ENCODE measurements around the gene CDH13. TPM values are rescaled to one million over a fixed set of nuclear protein-coding genes. Genes with fewer than 3 reads are reported as not detected.

Gene CDH13
- total RNA-seq, 2 experiments from 2014 or later: not detected

GRCh38 chr16:83021746-83022145 is 395.0 kb downstream of the CDH13 start:
- no peaks in the 10 kb centered on the region for H3K4me1 Mint-ChIP-seq
- no peaks in the 10 kb centered on the region for H3K27me3 Mint-ChIP-seq
- POLR2A ChIA-PET: no interaction called here
- no peaks in the 10 kb centered on the region for H3K36me3 Mint-ChIP-seq (ENCODE audit: low read depth)
- intact Hi-C loops (cut with DNase I, micrococcal nuclease): no loop called here
- ATAC-seq (no peak), DNase-seq (no peak)
- H3K27ac Mint-ChIP-seq: no peak overlapping the region
- H3K4me3 Mint-ChIP-seq: no peak overlapping the region
- no peaks in the 10 kb centered on the region for H3K9me3 Mint-ChIP-seq (ENCODE audit: low read depth)
- CTCF ChIA-PET: no interaction called here

GRCh38 chr16:83023011-83023410 is 396.2 kb downstream of the CDH13 start:
- POLR2A ChIA-PET: no interaction called here
- no peak for DNase-seq
- H3K9me3 Mint-ChIP-seq (ENCODE audit: low read depth): no peaks in the 10 kb centered on the region
- no peaks in the 10 kb centered on the region for H3K27me3 Mint-ChIP-seq
- no peak overlapping the region for H3K4me3 Mint-ChIP-seq
- ATAC-seq: no peak
- H3K27ac Mint-ChIP-seq: no peak overlapping the region
- CTCF ChIA-PET: no interaction called here
- no peaks in the 10 kb centered on the region for H3K4me1 Mint-ChIP-seq
- intact Hi-C loops (cut with DNase I, micrococcal nuclease): no loop called here
- H3K36me3 Mint-ChIP-seq (ENCODE audit: low read depth): no peaks in the 10 kb centered on the region

GRCh38 chr16:83023640-83024039 is 396.9 kb downstream of the CDH13 start:
- intact Hi-C loops (cut with DNase I, micrococcal nuclease): no loop called here
- Mint-ChIP-seq H3K36me3 (ENCODE audit: low read depth) (no peaks in the 10 kb centered on the region), H3K27ac (no peak overlapping the region), H3K27me3 (no peaks in the 10 kb centered on the region), H3K4me1 (no peaks in the 10 kb centered on the region), H3K9me3 (ENCODE audit: low read depth) (no peaks in the 10 kb centered on the region), H3K4me3 (no peak overlapping the region)
- POLR2A ChIA-PET: no interaction called here
- no peak for ATAC-seq
- CTCF ChIA-PET: no interaction called here
- DNase-seq: no peak

GRCh38 chr16:83027973-83028372 is 401.2 kb downstream of the CDH13 start:
- intact Hi-C loops (cut with DNase I, micrococcal nuclease): no loop called here
- ChIA-PET CTCF (no interaction called here), POLR2A (no interaction called here)
- H3K9me3 Mint-ChIP-seq (ENCODE audit: low read depth): peaks cover 3% of the 10 kb centered on the region
- H3K36me3 Mint-ChIP-seq (ENCODE audit: low read depth): no peaks in the 10 kb centered on the region
- ATAC-seq (no peak), DNase-seq (no peak)
- no peak overlapping the region for H3K4me3 Mint-ChIP-seq
- H3K4me1 Mint-ChIP-seq: no peaks in the 10 kb centered on the region
- no peaks in the 10 kb centered on the region for H3K27me3 Mint-ChIP-seq
- H3K27ac Mint-ChIP-seq: no peak overlapping the region

GRCh38 chr16:83029467-83029866 is 402.7 kb downstream of the CDH13 start:
- DNase-seq: no peak
- Mint-ChIP-seq H3K27ac (no peak overlapping the region), H3K27me3 (no peaks in the 10 kb centered on the region), H3K4me3 (no peak overlapping the region), H3K9me3 (ENCODE audit: low read depth) (peaks cover 3% of the 10 kb centered on the region), H3K36me3 (ENCODE audit: low read depth) (no peaks in the 10 kb centered on the region), H3K4me1 (no peaks in the 10 kb centered on the region)
- no peak for ATAC-seq
- ChIA-PET POLR2A (no interaction called here), CTCF (no interaction called here)
- intact Hi-C loops (cut with DNase I, micrococcal nuclease): no loop called here

- CTCF ChIA-PET: no interaction called here
- H3K27ac Mint-ChIP-seq: no peak overlapping the region
- H3K4me1 Mint-ChIP-seq: no peaks in the 10 kb centered on the region
- peaks cover 7% of the 10 kb centered on the region for H3K9me3 Mint-ChIP-seq (ENCODE audit: low read depth)
- POLR2A ChIA-PET: no interaction called here
- no peak overlapping the region for H3K4me3 Mint-ChIP-seq
- peaks cover 2% of the 10 kb centered on the region for H3K27me3 Mint-ChIP-seq
- no peak for ATAC-seq
- intact Hi-C loops (cut with DNase I, micrococcal nuclease): no loop called here
- H3K36me3 Mint-ChIP-seq (ENCODE audit: low read depth): no peaks in the 10 kb centered on the region
- no peak for DNase-seq
These were observed 404.8 kb downstream of the CDH13 start for GRCh38 chr16:83031524-83031923.

- H3K27ac Mint-ChIP-seq: no peak overlapping the region
These were observed 410.3 kb downstream of the CDH13 start for GRCh38 chr16:83037102-83037501.

GRCh38 chr16:83037884-83038283 is 411.1 kb downstream of the CDH13 start:
- no peak for ATAC-seq
- no peak for DNase-seq
- H3K4me1 Mint-ChIP-seq: peaks cover 3% of the 10 kb centered on the region
- H3K27ac Mint-ChIP-seq: no peak overlapping the region
- intact Hi-C loops (cut with DNase I, micrococcal nuclease): no loop called here
- no peaks in the 10 kb centered on the region for H3K36me3 Mint-ChIP-seq (ENCODE audit: low read depth)
- H3K9me3 Mint-ChIP-seq (ENCODE audit: low read depth): peaks cover 4% of the 10 kb centered on the region
- CTCF ChIA-PET: no interaction called here
- POLR2A ChIA-PET: no interaction called here
- peaks cover 5% of the 10 kb centered on the region for H3K27me3 Mint-ChIP-seq
- no peak overlapping the region for H3K4me3 Mint-ChIP-seq

More at GRCh38 chr16:83037102-83037501, 410.3 kb downstream of the CDH13 start:
- no peak for ATAC-seq
- peaks cover 5% of the 10 kb centered on the region for H3K27me3 Mint-ChIP-seq
- peaks cover 3% of the 10 kb centered on the region for H3K4me1 Mint-ChIP-seq
- intact Hi-C loops (cut with DNase I, micrococcal nuclease): no loop called here
- H3K9me3 Mint-ChIP-seq (ENCODE audit: low read depth): peaks cover 4% of the 10 kb centered on the region
- no peak for DNase-seq
- H3K4me3 Mint-ChIP-seq: no peak overlapping the region
- CTCF ChIA-PET: no interaction called here
- POLR2A ChIA-PET: no interaction called here
- H3K36me3 Mint-ChIP-seq (ENCODE audit: low read depth): no peaks in the 10 kb centered on the region

GRCh38 chr16:83040174-83040573 is 413.4 kb downstream of the CDH13 start:
- Mint-ChIP-seq H3K36me3 (ENCODE audit: low read depth) (no peaks in the 10 kb centered on the region), H3K4me1 (peaks cover 3% of the 10 kb centered on the region), H3K27me3 (peaks cover 5% of the 10 kb centered on the region), H3K9me3 (ENCODE audit: low read depth) (peaks cover 2% of the 10 kb centered on the region), H3K4me3 (no peak overlapping the region), H3K27ac (no peak overlapping the region)
- ATAC-seq: peak; percentile 16
- CTCF ChIA-PET: interaction anchor here (0.6 kb wide), 1 partner anchor 75 kb away, joined by 3 read pairs; no protein-coding TSS in a partner anchor
- POLR2A ChIA-PET: no interaction called here
- intact Hi-C loops (cut with DNase I, micrococcal nuclease): no loop called here
- peak; percentile 5 for DNase-seq

- Mint-ChIP-seq H3K27me3 (peaks cover 4% of the 10 kb centered on the region), H3K4me1 (peaks cover 3% of the 10 kb centered on the region), H3K4me3 (no peak overlapping the region), H3K36me3 (ENCODE audit: low read depth) (no peaks in the 10 kb centered on the region), H3K27ac (no peak overlapping the region), H3K9me3 (ENCODE audit: low read depth) (no peaks in the 10 kb centered on the region)
- ATAC-seq (no peak), DNase-seq (no peak)
- ChIA-PET CTCF (interaction anchor here (1.0 kb wide), 1 partner anchor 9 kb away, joined by 3 read pairs; no protein-coding TSS in a partner anchor), POLR2A (no interaction called here)
- intact Hi-C loops (cut with DNase I, micrococcal nuclease): no loop called here
These were observed 417.8 kb downstream of the CDH13 start for GRCh38 chr16:83044589-83044988.

- ATAC-seq (no peak), DNase-seq (no peak)
- Mint-ChIP-seq H3K27ac (no peak overlapping the region), H3K4me3 (no peak overlapping the region), H3K9me3 (ENCODE audit: low read depth) (peaks cover 5% of the 10 kb centered on the region), H3K36me3 (ENCODE audit: low read depth) (no peaks in the 10 kb centered on the region), H3K27me3 (peaks cover 9% of the 10 kb centered on the region), H3K4me1 (no peaks in the 10 kb centered on the region)
- intact Hi-C loops (cut with DNase I, micrococcal nuclease): no loop called here
- ChIA-PET CTCF (no interaction called here), POLR2A (no interaction called here)
These were observed 419.0 kb downstream of the CDH13 start for GRCh38 chr16:83045790-83046189.

- H3K4me3 Mint-ChIP-seq: no peak overlapping the region
- intact Hi-C loops (cut with DNase I, micrococcal nuclease): no loop called here
- ChIA-PET CTCF (no interaction called here), POLR2A (no interaction called here)
- DNase-seq: no peak
- peaks cover 8% of the 10 kb centered on the region for H3K9me3 Mint-ChIP-seq (ENCODE audit: low read depth)
- H3K36me3 Mint-ChIP-seq (ENCODE audit: low read depth): no peaks in the 10 kb centered on the region
- H3K4me1 Mint-ChIP-seq: no peaks in the 10 kb centered on the region
- H3K27ac Mint-ChIP-seq: no peak overlapping the region
- ATAC-seq: no peak
- peaks cover 13% of the 10 kb centered on the region for H3K27me3 Mint-ChIP-seq
These were observed 419.9 kb downstream of the CDH13 start for GRCh38 chr16:83046664-83047063.

- Mint-ChIP-seq H3K27me3 (peaks cover 11% of the 10 kb centered on the region), H3K4me1 (no peaks in the 10 kb centered on the region), H3K36me3 (ENCODE audit: low read depth) (no peaks in the 10 kb centered on the region), H3K4me3 (no peak overlapping the region), H3K9me3 (ENCODE audit: low read depth) (peaks cover 8% of the 10 kb centered on the region), H3K27ac (no peak overlapping the region)
- intact Hi-C loops (cut with DNase I, micrococcal nuclease): no loop called here
- POLR2A ChIA-PET: no interaction called here
- no peak for DNase-seq
- CTCF ChIA-PET: no interaction called here
- ATAC-seq: no peak
These were observed 424.7 kb downstream of the CDH13 start for GRCh38 chr16:83051451-83051850.
